Left lung (tissue), 10 donors: ENCODE results near the gene RIMKLA. TPM values are rescaled to one million over a fixed set of nuclear protein-coding genes. Genes with fewer than 3 reads are reported as not detected.

Source experiments
- ATAC-seq: fragments of 200-7000 bp; cut with Tn5 transposase; one replicate; pipeline ENCODE4 v1.9.1; 2020; ENCODE audit warnings: moderate library complexity
- DNase-seq, 4 donors: peaks; one replicate each; pipeline ENCODE4 v3.0.0-alpha.2; 2013 to 2020
- H3K27ac ChIP-seq, 2 donors: fragments of 200-600 bp; sonication (generic) in 1 of 2; one replicate each; pipeline versions ENCODE4 v1.5.0 to v1.8.0; 2020 to 2021
- H3K27me3 ChIP-seq, 2 donors: fragments of 200-600 bp; sonication (generic) in 1 of 2; one replicate each; pipeline versions ENCODE4 v1.5.0 to v1.8.0; 2020 to 2021
- H3K36me3 ChIP-seq, 2 donors: fragments of 200-600 bp; sonication (generic) in 1 of 2; one replicate each; pipeline versions ENCODE4 v1.5.0 to v1.8.0; 2020 to 2021
- H3K4me1 ChIP-seq, 2 donors: fragments of 200-600 bp; one replicate each; pipeline ENCODE4 v1.8.0; 2021
- H3K4me3 ChIP-seq, 2 donors: fragments of 200-600 bp; sonication (generic) in 1 of 2; one replicate each; pipeline versions ENCODE4 v1.5.0 to v1.8.0; 2020 to 2021; ENCODE audit warnings: mild to moderate bottlenecking in 1 of 2
- H3K9me3 ChIP-seq, 2 donors: fragments of 200-600 bp; sonication (generic) in 1 of 2; one replicate each; pipeline versions ENCODE4 v1.5.0 to v1.8.0; 2020 to 2021
- CTCF ChIP-seq, 2 donors: fragments of 200-600 bp; sonication (generic) in 1 of 2; IDR thresholded peaks; one replicate each; pipeline versions ENCODE4 v1.5.0 to v1.8.0; 2021; ENCODE audit warnings: antibody characterized with exemption in 2 of 2
- intact Hi-C, 2 donors: fragments of 100-400 bp; cut with DNase I; formaldehyde crosslinking; loops; one replicate each; pipeline versions ENCODE4 v1.11.2 to v1.14.2; 2022
- polyA plus RNA-seq, 6 donors: library from polyadenylated mRNA; unstranded; fragments of 120-200 nt; gene quantifications; one replicate each; pipeline ENCODE4 v1.2.1, GENCODE V29; 2013; ENCODE audit not compliant: insufficient read length in 6 of 6
- total RNA-seq, 2 donors: library from RNA; stranded (reverse); fragmentation: NEBNext Ultra II Directional; extraction: Animal tissue kit (Norgen Biotek cat#: 25700); gene quantifications; one replicate each; pipeline ENCODE4 v1.2.1, GENCODE V29; 2021
- donor health status: DM: no; HTN: yes; CAD: no.
- donor health status: DM: no; HTN: no; CAD: no.

The RIMKLA gene
- total and polyA plus RNA-seq, 8 donors: 0.40 to 11.4 (median 0.78) TPM

GRCh38 chr1:42358791-42359190 is 21.8 kb upstream of the RIMKLA start:
- Histone ChIP-seq H3K9me3 (no peaks in the 10 kb centered on the region), H3K4me1 (no peaks in the 10 kb centered on the region), H3K4me3 (no peak overlapping the region), H3K36me3 (no peaks in the 10 kb centered on the region), H3K27me3 (no peaks in the 10 kb centered on the region), H3K27ac (no peak overlapping the region)
- intact Hi-C loops: no loop called here
- no peak for ATAC-seq
- DNase-seq: no peak
- no peak for TF ChIP-seq CTCF (IDR thresholded peaks at IDR 0.05)

DNA sequence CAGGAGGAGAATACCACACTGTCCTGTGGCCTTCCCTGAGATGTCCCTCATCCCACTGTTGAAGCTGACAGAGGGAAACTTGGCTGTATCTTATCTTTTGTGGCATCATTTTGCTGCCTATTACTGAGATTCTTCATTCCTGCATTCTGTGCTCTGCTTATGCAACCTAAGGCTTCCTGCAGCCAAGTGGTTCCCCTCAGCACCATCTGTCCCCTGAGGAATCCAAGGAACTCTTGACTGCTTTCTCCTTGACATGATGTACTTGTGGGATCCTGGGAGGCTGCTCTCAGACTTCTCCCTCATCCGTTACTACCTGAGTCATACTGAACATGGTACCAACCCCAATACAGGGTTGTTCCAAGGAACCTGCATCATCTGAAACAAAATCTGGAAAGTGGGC is 21.1 kb upstream of the RIMKLA start:
- no peaks in the 10 kb centered on the region for H3K9me3 ChIP-seq
- ATAC-seq (no peak), DNase-seq (no peak)
- H3K4me1 ChIP-seq: no peaks in the 10 kb centered on the region
- no peak overlapping the region for H3K4me3 ChIP-seq
- H3K27ac ChIP-seq: no peak overlapping the region
- H3K27me3 ChIP-seq: no peaks in the 10 kb centered on the region
- no peaks in the 10 kb centered on the region for H3K36me3 ChIP-seq
- intact Hi-C loops: no loop called here
- TF ChIP-seq CTCF (IDR thresholded peaks at IDR 0.05): no peak

GRCh38 chr1:42364089-42364488 is 16.5 kb upstream of the RIMKLA start:
- DNase-seq (no peak), ATAC-seq (no peak)
- intact Hi-C loops: no loop called here
- Histone ChIP-seq H3K36me3 (no peaks in the 10 kb centered on the region), H3K9me3 (no peaks in the 10 kb centered on the region), H3K27ac (no peak overlapping the region), H3K4me1 (no peaks in the 10 kb centered on the region), H3K4me3 (no peak overlapping the region), H3K27me3 (no peaks in the 10 kb centered on the region)
- TF ChIP-seq CTCF (IDR thresholded peaks at IDR 0.05): no peak

DNA sequence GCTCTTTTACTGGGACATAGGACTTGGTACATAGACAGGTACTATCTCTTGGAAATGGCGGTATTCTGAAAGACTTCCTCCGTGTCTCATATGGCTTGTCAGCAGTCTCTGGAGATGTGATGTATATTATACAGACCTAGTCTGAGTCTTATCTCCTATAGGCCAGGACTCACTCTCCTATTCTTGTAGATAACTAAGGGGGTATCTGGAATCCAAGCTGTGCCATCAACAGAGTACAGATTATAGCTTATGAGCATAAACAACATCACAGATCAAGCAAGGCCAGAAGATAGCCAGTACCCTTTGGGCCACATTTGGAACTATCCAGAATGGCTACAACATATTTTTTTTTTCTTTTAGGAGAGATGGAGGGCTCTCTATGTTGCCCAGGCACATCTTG is 16.1 kb upstream of the RIMKLA start:
- Histone ChIP-seq H3K36me3 (no peaks in the 10 kb centered on the region), H3K9me3 (no peaks in the 10 kb centered on the region), H3K4me3 (no peak overlapping the region), H3K4me1 (no peaks in the 10 kb centered on the region), H3K27me3 (no peaks in the 10 kb centered on the region), H3K27ac (no peak overlapping the region)
- ATAC-seq: no peak
- no peak for TF ChIP-seq CTCF (IDR thresholded peaks at IDR 0.05)
- intact Hi-C loops: no loop called here
- DNase-seq: no peak

GRCh38 chr1:42365118-42365517 is 15.5 kb upstream of the RIMKLA start:
- no peak for DNase-seq
- no peaks in the 10 kb centered on the region for H3K9me3 ChIP-seq
- no peaks in the 10 kb centered on the region for H3K27me3 ChIP-seq
- no peak for ATAC-seq
- no peak overlapping the region for H3K27ac ChIP-seq
- H3K4me3 ChIP-seq: no peak overlapping the region
- intact Hi-C loops: no loop called here
- H3K36me3 ChIP-seq: no peaks in the 10 kb centered on the region
- H3K4me1 ChIP-seq: no peaks in the 10 kb centered on the region
- TF ChIP-seq CTCF (IDR thresholded peaks at IDR 0.05): no peak
